ENCODE measurements around the gene FLT1.

FLT1 gene

DNA sequence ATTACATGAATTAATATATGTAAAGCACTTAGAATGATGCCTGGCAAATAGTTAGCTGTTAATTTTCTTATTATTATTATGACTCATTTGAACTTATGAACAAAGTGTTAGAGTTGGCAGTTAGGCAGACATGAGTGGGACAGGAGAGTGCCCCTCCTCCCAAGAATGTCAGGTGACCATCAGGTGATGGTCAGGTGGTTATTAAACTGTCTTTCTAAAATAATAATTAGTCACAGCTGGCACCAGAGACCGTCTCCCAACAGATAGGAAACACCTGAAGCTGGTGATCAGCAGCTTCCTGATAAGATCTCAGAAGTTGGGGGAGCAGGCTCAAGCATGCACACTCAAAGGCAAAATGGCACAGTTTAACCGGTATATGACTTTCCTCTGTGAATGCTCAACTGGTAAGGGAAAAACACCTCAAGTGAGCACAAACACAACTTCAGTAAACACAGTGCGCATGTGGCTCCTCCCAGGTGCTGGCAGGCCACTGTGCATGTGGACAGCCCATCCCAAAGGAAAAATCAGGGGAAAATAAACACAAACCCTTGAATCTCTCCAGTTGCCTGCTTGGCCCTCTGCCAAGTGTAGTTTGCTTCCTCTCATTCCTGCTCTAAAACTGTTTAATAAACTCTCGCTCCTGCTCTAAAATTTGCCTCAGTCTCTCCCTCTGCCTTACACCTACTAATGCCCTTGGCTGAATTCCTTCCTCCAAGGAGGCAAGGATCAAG, 54.0 kb downstream of the FLT1 start:
- TF ChIP-seq, protein P1, sequence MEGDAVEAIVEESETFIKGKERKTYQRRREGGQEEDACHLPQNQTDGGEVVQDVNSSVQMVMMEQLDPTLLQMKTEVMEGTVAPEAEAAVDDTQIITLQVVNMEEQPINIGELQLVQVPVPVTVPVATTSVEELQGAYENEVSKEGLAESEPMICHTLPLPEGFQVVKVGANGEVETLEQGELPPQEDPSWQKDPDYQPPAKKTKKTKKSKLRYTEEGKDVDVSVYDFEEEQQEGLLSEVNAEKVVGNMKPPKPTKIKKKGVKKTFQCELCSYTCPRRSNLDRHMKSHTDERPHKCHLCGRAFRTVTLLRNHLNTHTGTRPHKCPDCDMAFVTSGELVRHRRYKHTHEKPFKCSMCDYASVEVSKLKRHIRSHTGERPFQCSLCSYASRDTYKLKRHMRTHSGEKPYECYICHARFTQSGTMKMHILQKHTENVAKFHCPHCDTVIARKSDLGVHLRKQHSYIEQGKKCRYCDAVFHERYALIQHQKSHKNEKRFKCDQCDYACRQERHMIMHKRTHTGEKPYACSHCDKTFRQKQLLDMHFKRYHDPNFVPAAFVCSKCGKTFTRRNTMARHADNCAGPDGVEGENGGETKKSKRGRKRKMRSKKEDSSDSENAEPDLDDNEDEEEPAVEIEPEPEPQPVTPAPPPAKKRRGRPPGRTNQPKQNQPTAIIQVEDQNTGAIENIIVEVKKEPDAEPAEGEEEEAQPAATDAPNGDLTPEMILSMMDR (IDR thresholded peaks at IDR 0.05; ENCODE audit: extremely low read depth, missing control alignments), result no peak
- no peak for DNase-seq (ENCODE audit: low spot score)

DNA sequence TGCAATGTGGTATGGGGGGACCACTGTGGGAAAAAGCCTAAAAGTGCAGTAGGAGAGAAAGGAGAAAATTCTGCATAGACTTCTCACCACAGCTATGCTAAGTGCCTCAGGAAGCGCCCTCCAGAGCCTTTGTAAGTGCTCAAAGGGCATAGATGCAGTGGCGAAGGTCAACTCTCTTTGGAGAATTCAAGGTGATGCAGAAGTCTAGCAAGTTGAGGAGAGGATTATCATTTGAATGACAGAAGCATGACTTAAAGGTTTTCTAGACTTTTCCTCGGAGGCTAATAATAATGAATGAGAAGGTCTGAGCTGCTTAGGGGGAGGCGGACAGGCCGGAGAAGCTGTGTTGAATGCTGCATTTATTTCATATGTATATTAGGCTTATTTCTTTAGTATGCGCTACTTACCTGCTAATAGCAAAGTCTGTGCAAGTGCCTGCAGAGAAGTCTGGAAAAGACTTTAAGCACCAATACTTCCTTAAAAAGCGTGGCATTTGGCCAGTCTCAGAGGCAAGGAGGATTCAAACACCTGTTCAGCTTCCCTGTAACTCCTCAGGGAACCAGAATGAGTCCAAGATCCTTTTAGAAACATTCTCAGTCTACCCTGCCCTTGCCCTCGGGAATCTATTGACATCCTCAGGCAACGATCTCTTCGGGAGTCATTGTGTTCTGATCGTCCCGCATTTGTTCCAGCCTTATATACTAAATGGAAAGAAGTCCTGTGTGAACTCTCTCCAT, 56.2 kb downstream of the FLT1 start:
- TF ChIP-seq, protein P1 (IDR thresholded peaks at IDR 0.05; ENCODE audit: extremely low read depth, missing control alignments), result no peak
- no peak for DNase-seq (ENCODE audit: low spot score)

DNA sequence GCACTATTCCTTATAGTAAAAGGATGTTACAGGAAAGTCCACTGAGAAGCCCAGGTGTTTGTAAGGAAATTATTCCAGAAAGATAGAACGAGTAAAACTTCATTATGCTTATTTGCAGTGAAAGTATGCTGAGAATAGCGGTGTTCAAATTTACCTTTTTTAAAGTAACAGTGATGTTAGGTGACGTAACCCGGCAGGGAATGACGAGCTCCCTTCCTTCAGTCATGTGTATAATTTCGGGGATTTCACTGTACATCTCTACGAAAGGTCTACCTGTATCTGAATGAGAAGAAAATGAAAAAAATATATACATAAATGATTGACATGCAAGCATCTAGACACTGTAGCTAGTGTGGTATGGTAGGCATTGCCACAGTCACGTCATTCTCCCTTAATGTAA, 56.9 kb downstream of the FLT1 start:
- TF ChIP-seq, protein P1 (IDR thresholded peaks at IDR 0.05; ENCODE audit: extremely low read depth, missing control alignments), result no peak
- no peak for DNase-seq (ENCODE audit: low spot score)

DNA sequence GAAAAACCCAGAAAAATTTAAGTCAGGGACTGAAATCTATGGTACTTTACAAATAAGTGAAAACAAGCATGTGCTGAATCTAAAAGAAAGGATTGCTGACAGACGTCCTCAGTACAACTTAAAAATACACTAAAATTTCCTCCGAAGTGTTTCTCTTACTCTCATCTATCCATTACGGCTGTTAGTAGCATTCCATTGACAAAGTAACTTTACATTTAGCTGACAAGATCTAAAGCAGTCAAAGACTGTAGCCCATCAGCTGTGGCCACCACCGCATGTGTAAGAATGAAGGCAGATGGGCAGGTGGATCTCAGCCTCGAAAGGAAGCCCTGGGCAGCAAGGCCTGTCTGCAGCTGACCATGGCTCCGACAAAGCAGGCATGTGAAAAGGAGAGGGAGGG, 59.0 kb downstream of the FLT1 start:
- no peak for DNase-seq (ENCODE audit: low spot score)

DNA sequence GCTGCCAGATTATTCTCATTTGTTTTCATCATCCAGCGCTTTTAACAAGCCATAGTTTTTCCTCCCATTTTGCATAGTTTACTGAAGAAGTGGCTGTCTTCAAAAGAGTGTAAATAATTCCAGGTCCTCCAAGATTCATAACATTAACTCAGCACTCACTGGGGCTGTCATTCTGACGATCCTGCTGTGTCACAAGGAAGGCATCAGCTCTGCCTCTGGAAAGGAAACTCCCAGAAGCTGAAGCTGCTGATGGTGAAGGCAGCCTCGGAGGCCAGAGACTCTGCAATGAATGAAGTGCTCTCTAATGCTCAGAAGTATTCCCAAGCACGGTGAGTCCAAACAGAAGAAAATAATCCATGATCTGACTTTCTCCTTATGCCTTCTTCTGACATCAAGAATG, 60.0 kb downstream of the FLT1 start:
- TF ChIP-seq, protein P1 (IDR thresholded peaks at IDR 0.05; ENCODE audit: extremely low read depth, missing control alignments), result no peak
- DNase-seq (ENCODE audit: low spot score), result no peak

More for the DNA sequence above, 59.0 kb downstream of the FLT1 start:
- TF ChIP-seq, protein P1 (IDR thresholded peaks at IDR 0.05; ENCODE audit: extremely low read depth, missing control alignments), result no peak

DNA sequence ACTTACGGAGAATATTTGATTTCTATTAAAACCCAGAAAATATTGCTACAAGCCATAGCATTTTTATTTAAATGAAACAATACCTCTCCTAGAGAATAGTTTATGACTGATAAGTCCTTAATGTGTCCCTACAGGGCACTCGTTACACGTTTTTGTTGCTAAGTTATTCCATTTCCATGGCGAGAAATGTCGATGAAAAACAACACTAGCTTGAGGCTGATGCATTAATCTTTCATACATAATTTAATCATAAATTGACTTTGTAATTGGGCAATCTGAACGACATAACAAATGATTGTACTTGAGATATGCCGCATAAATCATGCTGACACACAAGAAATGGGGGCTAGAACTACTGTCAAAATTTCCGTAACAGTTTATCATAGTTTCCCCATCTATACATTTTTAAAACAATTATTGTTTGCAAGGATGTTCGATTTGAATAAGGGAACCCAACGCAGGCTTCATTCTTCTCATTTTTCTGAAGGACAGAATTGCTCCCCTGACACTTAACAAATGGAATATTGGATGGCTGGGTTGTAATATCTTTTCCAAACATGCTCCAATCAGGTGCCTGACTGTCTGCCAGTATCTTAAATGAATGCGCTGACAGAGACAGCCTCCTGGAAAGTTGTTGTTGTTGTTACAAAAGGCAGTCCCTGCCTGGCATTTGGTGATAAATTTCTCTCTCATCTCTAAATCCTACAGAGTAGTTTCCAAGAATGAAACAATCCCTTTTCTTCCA, 61.9 kb downstream of the FLT1 start:
- DNase-seq (ENCODE audit: low spot score), result no peak
- TF ChIP-seq, protein P1 (IDR thresholded peaks at IDR 0.05; ENCODE audit: extremely low read depth, missing control alignments), result no peak
